ENCODE data around the gene RAD51B.

The RAD51B gene

DNA sequence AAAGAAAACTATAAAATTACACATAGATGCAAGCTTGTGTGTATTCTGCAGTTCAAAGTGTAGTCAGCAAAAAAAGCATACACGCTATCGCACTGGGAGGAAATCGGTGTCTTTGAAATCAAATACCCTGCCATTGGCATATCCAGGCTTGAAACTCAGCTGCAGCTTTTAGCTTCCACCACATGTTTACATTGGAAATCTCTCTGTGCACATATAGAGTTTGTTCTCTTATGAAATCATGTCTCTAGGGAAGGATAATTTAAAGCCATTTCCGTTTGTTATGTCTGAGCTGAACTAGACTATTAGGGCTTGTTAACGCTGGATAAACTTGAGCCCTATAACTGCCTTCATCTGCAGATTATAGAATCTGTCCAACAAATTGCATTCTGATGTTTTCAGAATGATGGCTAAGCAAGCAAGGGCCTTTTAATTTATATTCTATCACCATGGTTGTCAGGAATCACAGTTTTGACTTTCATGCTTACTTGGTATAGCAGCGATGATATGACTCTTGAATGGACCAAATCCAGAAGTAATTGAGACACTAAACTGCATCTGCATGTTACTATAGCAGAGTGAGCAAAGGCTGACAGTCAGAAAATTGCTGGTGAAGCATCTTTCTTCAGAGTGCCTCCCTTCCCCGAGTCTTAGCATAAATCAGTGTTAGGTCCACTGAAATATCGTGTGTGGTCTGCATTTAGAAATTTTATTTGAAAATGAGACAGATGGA is 530.5 kb downstream of the RAD51B start:
- no peak for DNase-seq

DNA sequence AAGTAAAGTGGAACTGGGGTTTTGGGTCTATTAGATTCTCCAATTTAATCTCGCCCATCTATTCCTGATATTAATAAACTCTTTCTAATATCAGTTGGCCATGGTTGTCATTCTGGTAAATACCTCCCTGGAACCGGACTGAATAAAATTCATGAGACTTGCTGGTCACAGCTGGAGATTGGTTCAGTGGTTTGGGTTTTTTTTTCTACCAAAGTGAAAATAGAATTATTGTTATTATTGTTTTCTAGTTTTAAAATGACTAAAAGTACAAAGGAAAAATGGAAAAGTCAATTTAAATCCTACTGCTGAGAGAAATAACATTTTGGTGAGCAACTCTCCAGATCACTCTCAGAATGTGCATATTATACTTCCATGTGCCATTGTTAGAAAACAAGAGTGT is 535.8 kb downstream of the RAD51B start:
- DNase-seq, result no peak

DNA sequence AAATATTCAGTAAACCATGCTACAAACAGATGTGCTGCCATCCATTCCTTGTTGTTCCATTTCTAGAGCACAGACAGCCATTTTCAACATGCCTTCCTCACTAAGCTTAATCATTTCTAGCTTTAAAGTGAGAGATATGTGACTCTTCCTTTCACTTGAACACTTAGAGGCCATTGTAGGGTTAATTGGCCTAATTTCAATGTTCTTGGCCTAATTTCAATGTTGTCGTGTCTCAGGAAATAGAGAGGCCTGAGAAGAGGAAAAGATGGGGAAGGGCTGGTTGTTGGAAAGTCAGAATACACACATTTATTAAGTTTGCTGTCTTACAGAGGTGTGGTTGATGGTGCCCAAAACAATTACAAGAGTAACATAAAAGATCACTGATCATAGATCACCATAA is 538.2 kb downstream of the RAD51B start:
- DNase-seq, result no peak

DNA sequence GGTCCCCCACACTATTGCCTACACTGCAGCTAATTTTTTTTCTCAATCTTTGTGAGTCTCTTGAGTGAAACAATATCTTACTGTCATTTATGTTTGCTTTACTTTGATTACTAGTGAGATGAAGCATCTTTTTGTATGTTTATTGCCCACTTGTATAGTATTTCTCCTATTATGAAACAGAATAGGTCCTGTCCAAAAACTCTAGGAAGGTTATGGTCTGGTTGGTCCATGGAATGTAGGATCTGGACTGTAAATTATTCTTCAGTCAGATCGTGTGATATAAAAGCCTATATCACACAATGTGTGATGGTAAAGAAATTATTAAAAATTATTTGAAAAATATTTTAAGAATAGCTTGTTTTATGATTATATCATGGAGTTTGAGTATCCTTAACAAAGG is 538.9 kb downstream of the RAD51B start:
- DNase-seq, result no peak

DNA sequence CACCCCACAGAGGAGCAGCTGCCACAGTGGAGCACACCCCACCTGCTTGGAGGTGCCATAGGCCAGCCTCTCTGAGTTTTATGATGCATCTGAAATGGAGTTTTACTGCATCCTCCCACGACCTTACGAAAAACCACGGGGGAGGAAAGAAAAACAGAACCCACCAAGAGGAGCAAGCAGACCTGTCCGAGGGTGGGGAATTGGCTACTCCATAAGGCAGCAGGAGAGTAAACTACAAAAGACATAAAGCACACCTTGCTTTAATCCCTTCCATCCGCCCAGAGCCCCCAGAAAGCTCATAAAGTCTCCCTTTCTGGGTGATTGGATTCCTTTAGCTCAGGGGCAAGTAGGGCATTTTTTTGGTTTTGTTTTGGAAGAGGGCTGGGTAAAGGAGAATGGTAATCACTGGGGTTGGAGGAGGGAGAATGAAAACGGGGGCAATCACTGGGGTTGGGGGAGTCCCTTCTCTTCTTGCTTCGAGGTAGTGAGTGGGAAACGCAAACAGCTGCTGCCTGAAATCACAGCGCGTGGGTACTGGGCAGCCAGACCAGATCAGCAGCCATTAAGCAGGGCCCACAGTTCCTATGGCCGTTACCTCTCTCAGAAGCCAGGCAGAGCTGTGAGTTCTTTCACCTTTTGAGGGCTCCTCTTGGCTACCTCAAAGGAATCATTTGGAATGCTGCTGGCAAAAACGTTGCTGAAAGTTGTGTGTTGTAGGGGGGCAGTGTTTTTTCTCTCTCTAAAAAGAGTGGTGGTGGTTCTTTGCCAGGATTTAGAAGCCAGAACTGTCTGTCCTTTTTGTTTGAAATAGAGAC is 539.6 kb downstream of the RAD51B start:
- DNase-seq, result no peak

DNA sequence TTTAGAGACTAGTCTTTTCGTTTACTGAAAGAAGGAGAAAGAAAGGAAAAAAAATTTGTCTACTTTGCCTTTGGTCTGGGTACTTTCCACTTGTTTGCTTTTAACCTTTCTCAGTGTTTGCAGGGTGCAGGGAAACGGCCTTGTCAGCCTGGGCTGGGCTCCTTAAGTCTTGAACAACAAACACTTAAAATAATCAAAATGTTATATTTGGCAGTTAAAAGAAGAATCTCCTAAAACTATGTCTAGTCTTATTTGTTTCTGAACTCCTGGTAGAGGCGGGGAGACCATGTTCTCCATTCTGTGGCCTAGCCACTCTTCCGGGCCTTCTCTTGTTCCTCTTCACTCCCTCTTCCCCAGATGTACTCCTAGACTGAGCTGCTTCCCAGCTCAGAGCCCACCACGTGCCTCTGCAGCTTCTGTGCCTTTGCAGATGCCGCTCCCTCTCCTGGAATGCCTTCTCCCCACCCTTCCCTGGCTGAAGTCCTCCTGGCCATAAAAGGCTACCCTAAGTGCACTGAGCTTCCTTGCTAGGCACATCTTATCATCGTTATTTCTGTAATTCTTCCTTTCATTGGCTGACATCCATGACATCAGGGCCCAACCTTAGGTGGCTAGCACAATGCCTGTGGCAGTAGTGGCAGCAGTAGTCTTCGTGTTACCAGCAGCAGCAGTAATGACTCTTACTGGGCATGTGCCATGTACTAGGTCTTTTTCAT is 540.4 kb downstream of the RAD51B start:
- DNase-seq, result peak; percentile 42

DNA sequence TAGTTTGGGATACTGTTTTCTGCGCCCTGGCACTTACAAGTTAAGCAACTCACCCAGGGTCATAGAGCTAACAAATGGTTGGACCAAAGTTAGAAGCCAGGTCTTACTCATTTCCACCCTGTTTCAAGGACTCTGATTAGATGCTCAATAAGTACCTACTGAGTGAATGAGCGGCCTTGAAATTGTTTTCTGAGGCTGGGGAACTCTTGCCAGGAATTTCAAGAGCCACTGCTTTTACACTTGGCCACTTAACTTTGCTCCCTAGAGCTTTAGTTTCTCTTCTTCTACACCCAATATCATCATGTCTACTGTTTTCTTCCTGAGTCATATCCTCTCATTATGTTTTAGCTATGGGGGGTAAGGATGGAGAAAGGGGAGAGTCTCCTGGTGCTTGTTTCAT is 541.7 kb downstream of the RAD51B start:
- DNase-seq, result peak; percentile 81

DNA sequence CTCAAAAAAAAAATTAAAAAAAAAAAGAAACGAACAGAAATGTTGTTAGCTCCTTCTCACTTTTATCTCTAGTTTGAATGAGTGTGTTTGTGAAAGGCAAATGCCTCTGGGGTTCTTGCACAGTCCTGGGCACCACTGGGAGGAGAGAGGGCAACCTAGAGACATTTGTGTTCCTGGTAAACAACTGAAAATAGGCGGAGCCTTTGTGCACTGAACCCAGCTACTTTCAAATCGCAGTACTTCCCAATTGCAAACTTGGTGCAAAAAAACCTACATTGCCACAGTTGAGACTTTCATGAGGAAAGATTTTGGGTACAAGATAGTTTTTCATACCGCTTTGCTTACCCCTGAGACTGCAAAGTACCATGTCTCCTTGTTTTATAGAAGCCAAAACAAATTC is 543.3 kb downstream of the RAD51B start:
- DNase-seq, result no peak

DNA sequence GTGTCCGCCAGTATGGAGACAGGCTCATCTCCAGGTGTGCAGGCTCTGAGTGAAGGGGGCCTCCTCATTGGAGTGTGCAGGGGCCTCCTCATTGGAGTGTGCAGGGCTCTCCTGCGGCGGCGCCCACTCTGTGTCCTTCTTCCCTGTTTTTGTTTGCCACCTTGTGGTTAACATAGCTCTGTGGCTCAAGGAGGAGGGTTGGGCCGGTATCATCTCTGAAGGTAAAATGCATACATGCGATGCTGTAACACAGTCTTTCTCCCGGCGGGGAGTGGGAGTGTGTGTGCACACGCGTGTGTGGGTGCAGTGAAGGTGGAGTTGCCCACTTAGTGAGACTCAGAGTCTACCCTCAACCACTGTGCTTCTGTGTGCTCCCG is 543.9 kb downstream of the RAD51B start:
- no peak for DNase-seq

DNA sequence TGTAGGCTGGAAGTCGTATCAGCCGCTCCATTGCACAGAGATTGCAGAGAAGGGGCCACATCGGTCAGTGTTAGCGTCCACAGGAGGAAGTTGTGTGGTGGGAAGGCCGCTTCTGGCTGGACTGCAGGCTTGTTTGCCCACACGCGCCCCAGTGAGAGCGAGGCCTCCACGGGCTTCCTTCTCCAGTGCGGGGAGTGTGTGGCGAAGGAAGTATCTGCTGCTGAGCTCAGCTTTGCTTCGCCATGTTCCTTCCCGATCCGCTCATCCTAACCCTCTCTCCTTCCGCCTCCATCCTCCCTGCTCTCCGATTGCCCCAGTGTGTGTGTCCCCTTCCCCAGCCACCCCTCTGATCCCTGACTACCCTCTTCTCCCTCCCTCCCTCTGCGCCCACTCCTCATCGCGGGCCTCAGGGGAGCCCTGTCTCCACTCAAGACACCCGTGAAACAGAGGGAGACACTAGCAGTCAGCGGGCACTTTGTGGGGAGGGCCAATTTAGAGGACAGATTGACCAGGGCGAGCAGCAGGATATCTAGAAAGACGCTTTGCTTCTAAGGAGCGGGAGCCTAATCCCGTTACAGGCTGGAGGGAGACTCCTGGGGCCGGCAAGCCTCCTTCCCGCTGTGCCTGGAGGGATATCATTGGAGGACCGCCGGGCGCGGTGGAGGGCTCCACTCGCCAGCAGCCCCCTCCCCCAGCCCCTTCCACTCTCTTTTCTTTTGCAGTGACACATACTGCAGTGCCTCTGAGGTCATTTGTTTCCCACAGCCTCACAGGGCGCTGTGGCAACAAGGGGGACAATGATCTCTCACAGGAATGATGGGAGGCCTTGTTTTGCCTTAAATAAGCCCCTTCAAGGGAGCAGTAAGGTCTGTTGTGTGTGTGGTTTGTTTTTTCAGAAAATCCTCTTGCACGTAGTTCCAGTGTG is 544.5 kb downstream of the RAD51B start:
- peak; percentile 18 for DNase-seq

DNA sequence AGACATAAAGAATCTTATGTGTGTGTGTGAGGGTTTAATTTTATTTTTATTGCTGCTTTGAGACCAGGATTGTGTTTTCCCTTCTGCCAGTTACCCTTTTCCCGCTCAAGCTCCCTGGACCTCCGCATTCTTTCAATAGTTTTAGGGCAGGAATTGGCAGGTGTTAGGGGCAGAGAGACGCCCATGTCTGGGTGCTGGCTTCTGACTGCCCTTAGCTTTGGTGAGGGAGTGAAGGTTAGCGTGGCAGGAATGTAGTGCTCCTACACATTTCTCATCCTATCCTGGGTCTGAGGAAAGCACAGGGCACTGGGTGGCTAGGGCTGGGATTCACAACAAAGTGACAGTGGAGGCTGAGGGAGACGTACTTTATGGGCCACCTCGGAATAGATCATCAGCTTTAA is 545.2 kb downstream of the RAD51B start:
- DNase-seq, result no peak

DNA sequence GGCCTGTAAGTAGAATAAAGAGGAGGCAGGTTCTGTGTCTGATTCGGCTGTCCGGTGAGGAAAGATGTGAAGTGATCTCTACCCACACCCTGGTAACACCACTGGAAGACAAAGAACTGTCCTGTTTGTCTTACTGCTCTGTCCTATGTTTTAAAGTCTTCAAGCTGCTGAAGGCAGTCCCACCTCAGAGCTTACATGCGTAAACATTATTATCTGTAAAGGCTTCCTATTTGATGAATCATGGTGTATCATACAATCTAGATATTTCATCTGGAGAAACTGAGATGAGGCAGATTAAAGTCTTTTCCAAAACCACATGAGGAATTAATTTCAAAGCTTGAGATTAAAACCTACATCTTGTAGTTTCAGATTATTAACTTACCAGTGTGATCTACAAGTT is 545.6 kb downstream of the RAD51B start:
- DNase-seq, result peak; percentile 74

DNA sequence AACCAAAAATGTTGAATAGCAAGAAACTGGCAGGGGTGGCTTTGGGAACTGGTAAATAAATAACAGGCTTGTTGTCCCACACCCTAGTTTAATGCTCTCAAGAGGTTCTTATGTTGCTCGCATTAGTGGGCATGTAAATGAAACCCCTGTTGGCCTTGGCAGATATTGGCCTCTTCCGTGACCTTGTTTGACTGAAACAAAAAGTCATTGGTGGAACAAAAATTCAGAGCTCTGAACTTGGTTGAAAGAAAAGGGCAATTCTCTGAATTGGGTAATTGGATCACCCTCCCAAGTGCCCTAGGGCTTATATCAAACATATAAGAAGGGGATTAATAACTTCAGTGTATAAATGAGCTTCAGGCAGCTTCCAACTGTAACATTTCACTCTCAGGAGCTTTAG is 547.1 kb downstream of the RAD51B start:
- DNase-seq, result no peak

DNA sequence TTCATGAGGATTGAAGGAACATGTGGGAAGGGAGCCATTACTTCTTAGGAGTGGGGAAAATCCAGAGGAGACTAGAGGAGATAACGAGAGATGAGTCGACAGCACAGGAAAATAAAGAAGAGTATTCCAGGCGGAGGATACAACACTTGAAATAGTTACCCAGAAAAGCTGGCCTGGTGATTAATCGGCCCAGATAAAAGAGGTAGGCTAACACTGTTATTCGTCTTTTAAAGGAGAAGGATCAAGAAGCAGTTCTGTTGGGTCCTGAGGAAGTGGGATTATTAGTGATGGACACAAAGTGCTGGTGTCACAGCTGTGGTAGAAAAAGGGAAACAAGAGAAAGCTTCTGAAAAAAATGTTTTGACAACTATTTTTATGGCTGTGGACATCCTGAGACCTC is 548.0 kb downstream of the RAD51B start:
- DNase-seq, result no peak

DNA sequence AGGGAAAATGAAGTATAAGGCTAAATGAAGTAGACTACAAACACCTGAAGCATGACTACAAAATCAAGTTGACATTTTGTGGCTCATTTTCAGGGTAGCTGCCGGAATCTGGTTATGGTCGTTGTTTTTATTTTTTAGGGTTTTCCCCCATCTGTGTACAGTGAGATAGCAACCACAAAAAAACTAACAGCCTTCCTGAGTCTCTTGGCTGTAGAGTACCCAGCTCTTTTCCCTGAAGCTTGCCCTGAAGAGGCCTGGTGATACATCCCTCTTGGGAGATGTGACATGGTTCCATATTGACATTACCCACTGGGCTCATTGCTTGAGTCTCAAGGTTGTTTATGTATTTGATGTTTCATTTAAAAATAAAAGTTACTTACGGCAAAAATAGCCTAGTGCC is 549.3 kb downstream of the RAD51B start:
- DNase-seq, result no peak

DNA sequence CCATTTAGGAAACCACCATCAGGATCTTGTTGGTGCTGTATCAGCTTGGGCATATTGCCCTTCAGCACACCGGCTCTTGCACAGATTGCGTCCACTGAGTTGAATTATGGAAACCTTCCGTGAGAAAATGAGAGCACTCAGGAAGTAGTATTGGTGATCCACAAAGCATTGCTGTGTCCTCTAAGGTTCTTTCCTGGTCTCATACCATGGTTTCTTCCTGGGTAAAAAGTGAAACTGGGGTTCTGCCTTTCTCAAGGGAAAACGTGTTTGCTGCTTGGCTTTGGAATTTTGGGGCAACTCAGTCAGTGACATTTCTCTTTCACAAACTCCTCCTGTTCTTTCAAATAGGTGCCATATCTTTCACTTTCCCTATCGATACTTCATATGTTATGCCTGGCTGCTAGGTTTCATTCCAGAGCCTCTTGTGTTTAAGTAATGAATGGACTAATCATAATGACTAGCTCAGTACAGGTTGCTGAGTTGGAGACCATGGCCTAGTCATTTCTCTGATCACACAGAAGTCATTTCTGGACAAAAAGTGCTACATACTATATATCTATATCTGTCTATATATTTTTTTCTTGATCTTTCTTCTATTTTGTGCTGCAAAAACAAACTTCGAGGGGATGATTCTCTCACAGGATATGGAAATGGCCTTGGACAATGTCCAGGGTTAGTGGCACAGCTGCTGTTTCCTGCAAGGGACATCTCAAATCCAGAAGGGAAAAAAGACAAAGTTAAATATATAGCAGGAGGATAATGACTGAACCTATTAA is 549.9 kb downstream of the RAD51B start:
- DNase-seq, result no peak

DNA sequence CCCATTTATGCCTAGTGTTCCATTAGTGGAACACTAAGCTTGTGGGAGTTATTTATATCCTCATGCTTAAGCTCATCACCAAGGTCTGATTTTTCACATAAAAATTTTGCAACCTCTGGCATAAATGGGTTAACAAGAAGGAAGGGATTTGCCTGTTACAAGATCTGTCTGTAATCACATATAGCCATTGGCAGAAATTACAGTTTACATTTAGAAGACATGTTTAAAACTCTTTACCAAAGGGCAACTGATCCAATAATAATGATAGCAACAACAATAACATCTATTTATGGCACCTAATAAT is 550.4 kb downstream of the RAD51B start:
- DNase-seq, result no peak

DNA sequence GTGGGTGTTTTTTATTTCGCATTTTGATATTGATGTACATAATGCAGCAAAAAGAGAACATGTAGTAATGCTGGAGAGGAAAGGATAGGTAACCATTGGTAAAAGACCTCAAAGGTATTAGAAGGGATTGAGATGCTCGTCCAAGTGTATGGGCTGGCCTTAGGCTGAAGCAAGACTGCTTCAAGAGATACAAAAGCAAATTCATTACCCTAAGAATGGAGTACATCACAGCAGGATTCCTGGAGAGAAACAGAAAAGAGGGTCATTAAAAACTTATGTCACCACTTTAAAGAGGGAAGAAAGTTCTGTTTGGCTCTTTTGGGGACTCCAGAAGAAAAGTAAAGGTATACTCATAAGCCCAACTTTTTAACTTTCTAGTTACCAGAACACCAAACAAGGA is 552.8 kb downstream of the RAD51B start:
- DNase-seq, result no peak

DNA sequence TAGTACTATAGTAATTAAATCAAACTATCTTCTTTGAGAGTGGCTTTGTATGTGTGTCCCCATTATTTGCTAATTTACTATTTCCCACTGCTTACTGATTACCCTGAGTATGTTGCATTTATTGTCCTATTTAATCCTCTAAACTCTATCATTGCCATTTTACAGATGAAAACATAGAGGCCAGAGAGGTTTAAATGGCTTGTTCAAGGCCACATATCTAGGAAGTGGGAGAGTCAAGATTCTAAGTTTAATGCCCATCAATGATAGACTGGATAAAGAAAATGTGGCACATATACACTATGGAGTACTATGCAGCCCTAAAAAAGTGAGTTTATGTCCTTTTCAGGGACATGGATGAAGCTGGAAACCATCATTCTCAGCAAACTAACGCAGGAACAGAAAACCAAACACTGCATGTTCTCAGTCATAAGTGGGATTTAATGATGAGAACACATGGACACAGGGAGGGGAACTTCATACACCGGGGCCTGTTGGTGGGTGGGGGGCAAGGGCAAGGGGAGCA is 553.6 kb downstream of the RAD51B start:
- no peak for DNase-seq

DNA sequence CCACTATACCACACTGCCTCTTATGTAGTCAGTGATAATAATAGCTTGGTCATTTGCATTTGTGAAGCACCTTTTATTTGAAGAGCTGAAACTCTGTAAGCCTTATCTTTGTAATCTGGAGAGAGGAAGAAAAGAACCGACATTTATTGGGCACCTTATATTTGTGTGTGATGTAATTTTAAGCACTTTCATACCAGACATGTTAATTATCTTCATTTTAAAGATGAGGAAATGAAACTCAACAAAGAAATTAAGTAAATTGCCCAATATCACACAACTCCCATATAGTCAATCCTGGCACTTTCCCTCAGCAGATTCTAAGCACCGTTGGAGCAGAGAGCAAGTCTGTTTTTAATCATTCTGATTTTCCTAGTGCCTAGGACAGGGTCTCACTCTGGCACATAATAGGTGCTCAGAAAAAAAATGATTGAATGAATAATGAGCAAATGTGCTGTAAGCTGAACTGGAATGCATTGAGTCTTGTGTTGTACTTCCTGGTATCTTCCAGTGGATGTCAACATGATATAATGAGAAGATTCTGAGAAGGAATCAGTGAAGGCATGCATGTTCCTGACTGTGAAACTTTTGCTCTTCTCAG is 554.4 kb downstream of the RAD51B start:
- no peak for DNase-seq

DNA sequence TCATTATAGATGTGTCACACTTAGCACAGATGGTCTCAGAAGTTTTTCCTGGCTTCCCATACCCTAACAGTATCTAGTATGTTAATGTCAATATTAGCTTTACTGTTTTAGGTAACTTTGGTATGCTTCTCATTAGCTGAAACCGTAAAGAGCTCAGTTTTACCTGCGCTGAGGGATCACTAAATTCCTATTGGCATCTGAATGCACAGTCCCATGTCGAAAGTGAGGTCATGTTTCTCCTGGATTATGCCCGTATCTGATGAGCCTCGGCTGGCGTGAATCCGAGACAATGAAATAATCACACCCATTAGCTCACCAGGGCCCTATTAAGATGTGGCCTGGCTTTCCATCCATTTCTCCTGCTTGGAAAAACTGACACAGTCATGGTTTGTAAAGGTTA is 555.1 kb downstream of the RAD51B start:
- no peak for DNase-seq

DNA sequence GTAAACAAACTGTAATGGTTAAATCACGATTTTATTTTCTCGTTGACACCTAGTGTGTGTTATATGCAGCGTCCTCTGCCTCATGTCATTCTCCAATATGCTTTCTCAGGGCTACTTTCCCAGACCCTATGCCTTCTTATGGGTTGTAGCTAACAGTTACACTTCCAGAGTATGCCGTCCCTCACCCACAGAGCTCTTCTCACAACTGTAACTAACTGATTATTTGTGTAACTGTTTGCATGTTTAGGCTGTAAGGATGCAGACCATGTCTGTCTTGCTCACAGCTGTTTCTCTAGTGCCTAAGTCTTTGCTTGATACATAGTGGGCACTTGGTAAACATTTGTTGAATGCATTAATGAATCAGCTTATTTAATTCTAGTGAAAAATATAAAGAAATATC is 555.8 kb downstream of the RAD51B start:
- no peak for DNase-seq
